ENCODE results near the gene NOD2.

DNA sequence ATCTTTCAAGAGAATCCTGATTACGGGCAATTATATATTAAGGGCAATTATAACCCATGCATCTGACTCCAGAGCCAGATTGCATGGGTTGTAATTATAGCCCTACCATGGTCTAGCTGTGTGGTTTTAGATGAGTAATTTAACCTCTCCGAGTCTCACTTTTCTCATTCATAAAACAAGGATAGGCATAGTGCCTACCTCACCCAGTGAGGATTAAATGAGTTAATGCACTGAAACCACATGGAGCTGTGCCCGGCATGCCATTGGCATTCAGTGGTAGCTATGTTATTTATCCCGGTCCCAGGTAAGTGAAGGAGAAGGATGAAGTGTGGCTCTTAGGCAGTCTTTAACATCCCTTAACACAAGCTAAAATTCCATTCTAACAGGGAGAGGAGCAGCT is 18.6 kb upstream of the NOD2 start:
- no peak for TF ChIP-seq EZH2 (IDR thresholded peaks at IDR 0.05; ENCODE audit: low read depth)
- TF ChIP-seq, protein P1, sequence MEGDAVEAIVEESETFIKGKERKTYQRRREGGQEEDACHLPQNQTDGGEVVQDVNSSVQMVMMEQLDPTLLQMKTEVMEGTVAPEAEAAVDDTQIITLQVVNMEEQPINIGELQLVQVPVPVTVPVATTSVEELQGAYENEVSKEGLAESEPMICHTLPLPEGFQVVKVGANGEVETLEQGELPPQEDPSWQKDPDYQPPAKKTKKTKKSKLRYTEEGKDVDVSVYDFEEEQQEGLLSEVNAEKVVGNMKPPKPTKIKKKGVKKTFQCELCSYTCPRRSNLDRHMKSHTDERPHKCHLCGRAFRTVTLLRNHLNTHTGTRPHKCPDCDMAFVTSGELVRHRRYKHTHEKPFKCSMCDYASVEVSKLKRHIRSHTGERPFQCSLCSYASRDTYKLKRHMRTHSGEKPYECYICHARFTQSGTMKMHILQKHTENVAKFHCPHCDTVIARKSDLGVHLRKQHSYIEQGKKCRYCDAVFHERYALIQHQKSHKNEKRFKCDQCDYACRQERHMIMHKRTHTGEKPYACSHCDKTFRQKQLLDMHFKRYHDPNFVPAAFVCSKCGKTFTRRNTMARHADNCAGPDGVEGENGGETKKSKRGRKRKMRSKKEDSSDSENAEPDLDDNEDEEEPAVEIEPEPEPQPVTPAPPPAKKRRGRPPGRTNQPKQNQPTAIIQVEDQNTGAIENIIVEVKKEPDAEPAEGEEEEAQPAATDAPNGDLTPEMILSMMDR (conservative IDR thresholded peaks at IDR 0.05) = no peak
